Measurements from ENCODE around the gene PFN3. TPM values are rescaled to one million over a fixed set of nuclear protein-coding genes. Genes with fewer than 3 reads are reported as not detected.

PFN3 gene
- total RNA-seq, 4 donors from 2014 or later = not detected

GRCh38 chr5:177374211-177374610 is 26.2 kb downstream of the PFN3 start:
- DNase-seq (ENCODE audit: low spot score) (no peak), ATAC-seq (ENCODE audit: low FRiP score) (no peak)
- no peak for TF ChIP-seq CTCF (IDR thresholded peaks at IDR 0.05)

GRCh38 chr5:177373806-177374205 is 26.7 kb downstream of the PFN3 start:
- no peak for DNase-seq (ENCODE audit: low spot score)
- ATAC-seq (ENCODE audit: low FRiP score) = no peak
- TF ChIP-seq CTCF (IDR thresholded peaks at IDR 0.05) = no peak

GRCh38 chr5:177372910-177373309 is 27.6 kb downstream of the PFN3 start:
- TF ChIP-seq CTCF (IDR thresholded peaks at IDR 0.05) = no peak
- DNase-seq (ENCODE audit: low spot score) = no peak
- ATAC-seq (ENCODE audit: low FRiP score) = no peak

GRCh38 chr5:177372034-177372896 is 28.2 kb downstream of the PFN3 start:
- ATAC-seq (ENCODE audit: low FRiP score) = no peak
- no peak for TF ChIP-seq CTCF (IDR thresholded peaks at IDR 0.05)
- no peak for DNase-seq (ENCODE audit: low spot score)

GRCh38 chr5:177371120-177372033 is 29.1 kb downstream of the PFN3 start:
- TF ChIP-seq CTCF (IDR thresholded peaks at IDR 0.05) = no peak
- no peak for ATAC-seq (ENCODE audit: low FRiP score)
- no peak for DNase-seq (ENCODE audit: low spot score)

- no peak for DNase-seq (ENCODE audit: low spot score)
- ATAC-seq (ENCODE audit: low FRiP score) = peak; percentile 70
- no peak for TF ChIP-seq CTCF (IDR thresholded peaks at IDR 0.05)
Observed at GRCh38 chr5:177370488-177371119, 29.9 kb downstream of the PFN3 start.
